ENCODE measurements around the gene TELO2.
"Not testable (repeated sequence)": the region's sequence is repeated elsewhere in the genome, so short reads cannot be mapped to it uniquely, and the experiment has no call there.

Gene TELO2

DNA sequence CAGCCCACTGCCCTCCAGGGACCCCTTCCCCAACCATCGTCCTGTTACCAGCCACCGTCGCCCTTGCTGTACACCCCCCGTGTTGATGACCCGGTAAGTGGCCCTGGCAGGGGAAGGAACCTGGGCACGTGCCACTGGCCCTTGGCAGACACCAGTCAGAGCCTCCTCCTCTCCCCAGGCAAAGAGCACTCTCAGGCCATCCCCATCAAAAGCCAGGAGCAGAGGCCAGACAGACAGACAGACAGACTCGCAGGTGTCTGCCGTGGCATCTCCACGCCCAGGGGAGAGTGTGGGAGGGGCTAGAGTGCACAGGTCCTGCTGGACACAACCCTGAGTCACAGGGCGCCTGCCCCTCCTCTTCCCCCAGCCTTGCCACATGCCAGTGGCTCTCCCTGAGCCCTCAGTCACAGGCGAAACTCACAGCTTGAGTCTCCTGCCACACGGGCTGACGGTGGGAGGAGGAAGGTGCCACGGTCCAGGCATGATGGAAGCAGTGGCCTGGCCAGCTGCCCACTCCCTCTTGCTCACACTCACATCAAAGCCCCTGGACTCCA lies 26.1 kb upstream of the TELO2 start:
- TF ChIP-seq EZH2phosphoT487 (IDR thresholded peaks at IDR 0.05; ENCODE audit: borderline replicate concordance, low read length) (no peak), CTCF (IDR thresholded peaks at IDR 0.05; ENCODE audit: low read depth, low read length, poor library complexity, severe bottlenecking) (no peak)
- peaks cover 67% of the 10 kb centered on the region for H3K79me2 ChIP-seq (ENCODE audit: control insufficient read depth, low read length)

DNA sequence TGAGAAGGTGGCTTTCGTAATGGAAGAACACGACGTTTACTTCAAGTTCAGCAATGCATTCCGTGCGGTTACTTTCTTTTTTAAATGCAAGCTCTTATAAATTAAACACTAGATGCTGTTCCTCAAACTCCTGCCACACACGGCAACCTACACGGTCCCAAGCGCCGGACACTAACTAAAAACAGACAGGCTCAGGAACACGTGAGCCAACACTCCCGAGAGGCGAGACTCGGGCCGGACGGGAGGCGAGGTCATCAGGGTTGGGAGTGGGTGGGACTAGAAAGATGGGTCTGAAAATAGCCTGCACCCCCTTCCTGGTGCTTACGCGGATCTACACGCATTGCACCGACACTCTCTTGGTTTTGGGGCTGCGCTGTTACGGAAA lies 24.7 kb upstream of the TELO2 start:
- Histone ChIP-seq H3K4me1 (ENCODE audit: control insufficient read depth, low read length) (peaks cover 41% of the 10 kb centered on the region), H3K79me2 (ENCODE audit: control insufficient read depth, low read length) (peaks cover 79% of the 10 kb centered on the region), H4K20me1 (ENCODE audit: control insufficient read depth, insufficient read depth, low read depth, low read length) (no peaks in the 10 kb centered on the region), H3K27ac (ENCODE audit: low read depth, low read length) (no peak overlapping the region), H3K4me3 (ENCODE audit: low read length) (no peak overlapping the region), H3K9me3 (ENCODE audit: control insufficient read depth, insufficient read depth, low read length) (no peaks in the 10 kb centered on the region), H3K36me3 (ENCODE audit: control insufficient read depth, low read length) (no peaks in the 10 kb centered on the region), H3K27me3 (ENCODE audit: control insufficient read depth, low read length) (no peaks in the 10 kb centered on the region), H3K9me2 (replicated peaks; ENCODE audit: control insufficient read depth, low read length) (no peaks in the 10 kb centered on the region), H3K4me2 (ENCODE audit: low read length) (no peak overlapping the region), H3F3A (ENCODE audit: control insufficient read depth, insufficient read depth) (peaks cover 6% of the 10 kb centered on the region; the same call in 1 of the 2 replicates)
- TF ChIP-seq EZH2phosphoT487 (IDR thresholded peaks at IDR 0.05; ENCODE audit: borderline replicate concordance, low read length) (no peak), CTCF (IDR thresholded peaks at IDR 0.05; ENCODE audit: low read depth, low read length, poor library complexity, severe bottlenecking) (no peak)

More for the DNA sequence above, 26.1 kb upstream of the TELO2 start:
- Histone ChIP-seq H3K9me2 (replicated peaks; ENCODE audit: control insufficient read depth, low read length) (no peaks in the 10 kb centered on the region), H3K36me3 (ENCODE audit: control insufficient read depth, low read length) (no peaks in the 10 kb centered on the region), H3K4me2 (ENCODE audit: low read length) (no peak overlapping the region), H3K9me3 (ENCODE audit: control insufficient read depth, insufficient read depth, low read length) (no peaks in the 10 kb centered on the region), H3F3A (ENCODE audit: control insufficient read depth, insufficient read depth) (no peaks in the 10 kb centered on the region), H3K4me3 (ENCODE audit: low read length) (no peak overlapping the region), H3K4me1 (ENCODE audit: control insufficient read depth, low read length) (peaks cover 29% of the 10 kb centered on the region), H4K20me1 (ENCODE audit: control insufficient read depth, insufficient read depth, low read depth, low read length) (no peaks in the 10 kb centered on the region), H3K27me3 (ENCODE audit: control insufficient read depth, low read length) (no peaks in the 10 kb centered on the region), H3K27ac (ENCODE audit: low read depth, low read length) (no peak overlapping the region)

DNA sequence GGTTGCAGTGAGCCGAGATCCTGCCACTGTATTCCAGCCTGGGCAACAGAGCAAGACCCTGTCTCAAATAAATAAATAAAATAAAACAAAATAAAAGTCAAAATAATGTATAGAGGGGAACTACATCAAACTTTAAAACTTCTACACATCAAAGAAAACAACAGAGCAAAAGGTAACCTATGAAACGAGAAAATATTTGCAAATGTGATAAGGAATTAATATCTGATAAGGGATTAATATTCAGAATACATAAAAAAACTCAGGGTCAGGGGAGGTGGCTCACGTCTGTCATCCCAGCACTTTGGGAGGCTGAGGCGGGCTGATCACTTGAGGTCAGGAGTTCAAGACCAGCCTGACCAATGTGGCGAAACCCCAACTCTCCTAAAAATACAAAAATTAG lies 24.0 kb upstream of the TELO2 start:
- peaks cover 48% of the 10 kb centered on the region for H3K4me1 ChIP-seq (ENCODE audit: control insufficient read depth, low read length)

GRCh38 chr16:1469693-1470201 lies 23.4 kb upstream of the TELO2 start:
- Histone ChIP-seq H3K9me2 (replicated peaks; ENCODE audit: control insufficient read depth, low read length) (no peaks in the 10 kb centered on the region), H4K20me1 (ENCODE audit: control insufficient read depth, insufficient read depth, low read depth, low read length) (no peaks in the 10 kb centered on the region), H3K79me2 (ENCODE audit: control insufficient read depth, low read length) (peaks cover 93% of the 10 kb centered on the region), H3K9me3 (ENCODE audit: control insufficient read depth, insufficient read depth, low read length) (no peaks in the 10 kb centered on the region), H3F3A (ENCODE audit: control insufficient read depth, insufficient read depth) (peaks cover 6% of the 10 kb centered on the region; the same call in 1 of the 2 replicates), H3K4me2 (ENCODE audit: low read length) (peak overlapping the region; percentile 94), H3K36me3 (ENCODE audit: control insufficient read depth, low read length) (no peaks in the 10 kb centered on the region), H3K27ac (ENCODE audit: low read depth, low read length) (peak overlapping the region; percentile 79), H3K4me1 (ENCODE audit: control insufficient read depth, low read length) (peaks cover 49% of the 10 kb centered on the region), H3K4me3 (ENCODE audit: low read length) (peak overlapping the region; percentile 74), H3K27me3 (ENCODE audit: control insufficient read depth, low read length) (no peaks in the 10 kb centered on the region)
- TF ChIP-seq EZH2phosphoT487 (IDR thresholded peaks at IDR 0.05; ENCODE audit: borderline replicate concordance, low read length), result no peak
- no peak for TF ChIP-seq CTCF (IDR thresholded peaks at IDR 0.05; ENCODE audit: low read depth, low read length, poor library complexity, severe bottlenecking)

More for the DNA sequence above, 24.0 kb upstream of the TELO2 start:
- not testable (repeated sequence) for H3K36me3 ChIP-seq (ENCODE audit: control insufficient read depth, low read length); H3K27me3 ChIP-seq (ENCODE audit: control insufficient read depth, low read length); H3K9me3 ChIP-seq (ENCODE audit: control insufficient read depth, insufficient read depth, low read length); H3K9me2 ChIP-seq (replicated peaks; ENCODE audit: control insufficient read depth, low read length); H3F3A ChIP-seq (ENCODE audit: control insufficient read depth, insufficient read depth); H4K20me1 ChIP-seq (ENCODE audit: control insufficient read depth, insufficient read depth, low read depth, low read length)
- peaks cover 87% of the 10 kb centered on the region for H3K79me2 ChIP-seq (ENCODE audit: control insufficient read depth, low read length)
- peak overlapping the region; percentile 79 for H3K27ac ChIP-seq (ENCODE audit: low read depth, low read length)
- peak overlapping the region; percentile 74 for H3K4me3 ChIP-seq (ENCODE audit: low read length)
- peak overlapping the region; percentile 94 for H3K4me2 ChIP-seq (ENCODE audit: low read length)
